PC-3 (cell line): ENCODE measurements around the gene APOL4. TPM values are rescaled to one million over a fixed set of nuclear protein-coding genes. Genes with fewer than 3 reads are reported as not detected.
"Not testable (repeated sequence)": the region's sequence is repeated elsewhere in the genome, so short reads cannot be mapped to it uniquely, and the experiment has no call there.

ENCODE experiments used
- ATAC-seq: fragments of 200-7000 bp; cut with Tn5 transposase; 2 replicates; pipeline ENCODE4 v1.9.1; 2020; ENCODE audit warnings: mild to moderate bottlenecking, moderate library complexity
- BruUV-seq: library from RNA; stranded (reverse); fragments of 400-500 nt; replicated peaks from 2 replicates; lab custom pipeline; 2021; lab: Mats Ljungman, UMichigan
- CTCF ChIA-PET: fragments of 300-600 bp; sonication (Branson Sonifier 250); formaldehyde crosslinking; loops from one replicate; lab custom pipeline; 2022; ENCODE audit warnings: antibody characterized with exemption; lab: Charles Lee
- POLR2A ChIA-PET: fragments of 300-600 bp; sonication (Branson Sonifier 250); formaldehyde crosslinking; loops from one replicate; lab custom pipeline; 2022; ENCODE audit warnings: antibody characterized with exemption; ENCODE audit not compliant: unreplicated experiment; lab: Charles Lee
- DNase-seq: peaks from one replicate; pipeline ENCODE4 v3.0.0-alpha.2; 2015
- H2AFZ ChIP-seq: fragments of 300-600 bp; sonication (generic); 2 replicates; pipeline ENCODE4 v1.6.0; 2016; ENCODE audit warnings: antibody characterized with exemption, low read length
- H3F3A ChIP-seq: fragments of 300-600 bp; sonication (generic); one replicate; pipeline ENCODE4 v1.6.0; 2017; ENCODE audit warnings: antibody characterized with exemption, low read length, control low read depth, mild to moderate bottlenecking; ENCODE audit not compliant: unreplicated experiment
- H3K27ac ChIP-seq: fragments of 300-600 bp; sonication (generic); 2 replicates; pipeline ENCODE4 v1.5.1; 2016; ENCODE audit warnings: mild to moderate bottlenecking, low read length
- H3K27me3 ChIP-seq: fragments of 300-600 bp; sonication (generic); 2 replicates; pipeline ENCODE4 v1.6.1; 2016; ENCODE audit warnings: low read length, mixed read lengths
- H3K36me3 ChIP-seq: fragments of 300-600 bp; sonication (generic); 2 replicates; pipeline ENCODE4 v1.6.1; 2016; ENCODE audit warnings: low read depth, mixed run types, low read length, mixed read lengths
- H3K4me1 ChIP-seq: fragments of 300-600 bp; sonication (generic); 2 replicates; pipeline ENCODE4 v1.5.1; 2016; ENCODE audit warnings: low read length; ENCODE audit not compliant: insufficient read depth
- H3K4me2 ChIP-seq: fragments of 300-600 bp; sonication (generic); 2 replicates; pipeline ENCODE4 v1.6.0; 2016; ENCODE audit warnings: low read length
- H3K4me3 ChIP-seq: fragments of 300-600 bp; sonication (generic); 2 replicates; pipeline ENCODE4 v1.5.1; 2016; ENCODE audit warnings: mild to moderate bottlenecking, low read length, mixed read lengths
- H3K79me2 ChIP-seq: fragments of 300-600 bp; sonication (generic); 2 replicates; pipeline ENCODE4 v1.6.1; 2017; ENCODE audit warnings: low read length, mixed read lengths
- H3K9ac ChIP-seq: fragments of 300-600 bp; sonication (generic); 2 replicates; pipeline ENCODE4 v1.6.0; 2016; ENCODE audit warnings: mild to moderate bottlenecking, low read length
- H3K9me2 ChIP-seq: fragments of 300-600 bp; sonication (generic); replicated peaks from 2 replicates; pipeline ENCODE4 v1.6.1; 2016; ENCODE audit warnings: mixed run types, low read length, mixed read lengths
- H3K9me3 ChIP-seq: fragments of 300-600 bp; sonication (generic); 2 replicates; pipeline ENCODE4 v1.6.1; 2016; ENCODE audit warnings: low read length, mixed read lengths
- H4K20me1 ChIP-seq: fragments of 300-600 bp; sonication (generic); 2 replicates; pipeline ENCODE4 v1.6.1; 2016; ENCODE audit warnings: low read length, mixed read lengths
- CTCF ChIP-seq: fragments of 300-600 bp; sonication (generic); conservative IDR thresholded peaks from 2 replicates; pipeline ENCODE4 v1.5.1; 2017; ENCODE audit warnings: antibody characterized with exemption, low read depth, mild to moderate bottlenecking, low read length
- EZH2 ChIP-seq: fragments of 300-600 bp; sonication (generic); IDR thresholded peaks from one replicate; pipeline ENCODE4 v1.6.1; 2017; ENCODE audit warnings: antibody characterized with exemption, mild to moderate bottlenecking, low read length; ENCODE audit not compliant: unreplicated experiment
- EZH2phosphoT487 ChIP-seq: fragments of 300-600 bp; sonication (generic); IDR thresholded peaks from 2 replicates; pipeline ENCODE4 v1.6.1; 2018; ENCODE audit warnings: mild to moderate bottlenecking, antibody characterized with exemption, low read length, borderline replicate concordance
- intact Hi-C: fragments of 100-400 bp; cut with micrococcal nuclease; formaldehyde crosslinking; loops from 2 replicates; pipeline ENCODE4 v1.9.0; 2023
- total RNA-seq: library from RNA; depleted of rRNA; stranded (reverse); fragments of >200 nt; gene quantifications from 2 replicates; pipeline ENCODE4 v1.2.3, GENCODE V29; 2014

The APOL4 gene
- total RNA-seq, 1 experiment from 2014 or later: 0.04 TPM

DNA sequence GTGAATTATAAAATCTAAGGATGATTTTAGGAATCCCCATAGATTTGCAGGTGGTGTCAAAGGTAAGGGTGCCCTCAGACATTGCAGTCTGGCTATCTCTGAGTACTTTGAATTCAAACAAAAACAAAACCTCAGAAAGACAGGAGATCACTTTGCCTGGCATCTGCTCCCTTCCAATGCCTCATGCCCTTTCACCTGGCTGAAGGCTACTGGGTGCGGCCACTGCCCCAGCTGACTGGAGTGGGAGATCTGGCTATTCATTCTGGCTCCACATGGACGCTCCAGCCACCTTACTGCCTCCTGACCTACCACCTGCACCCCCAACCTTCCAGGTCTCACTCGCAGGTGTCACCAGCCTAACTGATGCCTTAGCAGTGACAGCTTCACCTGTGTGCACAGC lies 28.0 kb upstream of the APOL4 start:
- H3K4me3 ChIP-seq, H3K36me3 ChIP-seq, H4K20me1 ChIP-seq, H3K9ac ChIP-seq, H3F3A ChIP-seq, H3K4me1 ChIP-seq, H3K27ac ChIP-seq, H3K27me3 ChIP-seq, POLR2A ChIA-PET, ATAC-seq, BruUV-seq, CTCF ChIA-PET, H2AFZ ChIP-seq, DNase-seq, intact Hi-C loops, H3K4me2 ChIP-seq, H3K9me2 ChIP-seq, H3K79me2 ChIP-seq, H3K9me3 ChIP-seq: not testable (repeated sequence)

DNA sequence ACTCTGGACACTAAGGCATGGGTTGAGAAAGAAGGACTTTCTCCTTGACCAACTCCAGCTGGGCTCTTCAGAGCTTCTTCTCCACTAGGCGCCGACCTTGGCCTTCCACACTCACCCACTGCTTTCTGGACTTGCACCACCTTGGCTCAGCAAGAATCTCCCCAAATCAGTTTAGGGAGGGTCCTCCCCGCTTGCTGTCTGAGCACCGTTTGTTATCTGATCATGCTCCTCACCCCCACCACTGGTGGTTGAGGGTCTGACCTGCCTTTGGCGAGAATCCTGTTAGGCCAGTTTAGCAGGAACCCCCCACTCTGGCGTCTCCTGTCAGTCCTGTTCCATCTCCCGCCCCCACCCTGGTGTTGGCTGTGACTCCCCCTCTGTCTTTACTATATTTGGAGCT lies 27.3 kb upstream of the APOL4 start:
- TF ChIP-seq EZH2: no peak
- no peak for TF ChIP-seq CTCF
- no peak for TF ChIP-seq EZH2phosphoT487
- Histone ChIP-seq H3K27me3 (no peaks in the 10 kb centered on the region), H3K79me2 (no peaks in the 10 kb centered on the region), H3F3A (no peaks in the 10 kb centered on the region), H3K4me2 (no peak overlapping the region), H3K4me1 (no peaks in the 10 kb centered on the region), H3K9me3 (no peaks in the 10 kb centered on the region), H3K36me3 (no peaks in the 10 kb centered on the region), H3K27ac (no peak overlapping the region), H3K9ac (no peak overlapping the region), H2AFZ (no peak overlapping the region), H3K4me3 (no peak overlapping the region), H4K20me1 (no peaks in the 10 kb centered on the region), H3K9me2 (no peaks in the 10 kb centered on the region)
- ChIA-PET POLR2A (no interaction called here), CTCF (no interaction called here)
- no peak for ATAC-seq
- DNase-seq: no peak
- BruUV-seq: no TSS peak
- intact Hi-C loops: no loop called here

DNA sequence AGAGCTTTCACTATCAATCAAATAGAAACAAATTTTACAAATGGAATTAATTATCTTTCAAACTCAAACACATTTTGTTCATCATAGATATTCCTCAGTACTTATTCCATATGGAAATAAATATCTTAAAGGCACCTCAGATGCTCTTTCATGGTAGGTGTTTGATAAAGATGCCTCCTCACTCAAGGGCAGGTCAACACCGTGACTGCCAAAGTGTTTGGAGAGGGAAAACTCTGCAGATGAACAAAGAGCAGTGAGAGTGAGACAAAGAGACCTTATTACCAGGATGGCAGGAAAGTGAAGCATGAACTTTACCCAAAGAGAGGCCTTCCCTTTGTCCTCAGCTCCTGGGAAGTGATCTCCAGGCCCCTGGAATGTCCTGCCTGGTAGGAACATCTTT lies 26.8 kb upstream of the APOL4 start:
- intact Hi-C loops, H3K27me3 ChIP-seq, POLR2A ChIA-PET, CTCF ChIA-PET, H3K4me3 ChIP-seq, DNase-seq, H3K79me2 ChIP-seq, ATAC-seq, H2AFZ ChIP-seq, H3K9me2 ChIP-seq, H3F3A ChIP-seq, H3K36me3 ChIP-seq, H3K27ac ChIP-seq, BruUV-seq, H3K4me2 ChIP-seq, H3K4me1 ChIP-seq, H4K20me1 ChIP-seq, H3K9ac ChIP-seq, H3K9me3 ChIP-seq: not testable (repeated sequence)

DNA sequence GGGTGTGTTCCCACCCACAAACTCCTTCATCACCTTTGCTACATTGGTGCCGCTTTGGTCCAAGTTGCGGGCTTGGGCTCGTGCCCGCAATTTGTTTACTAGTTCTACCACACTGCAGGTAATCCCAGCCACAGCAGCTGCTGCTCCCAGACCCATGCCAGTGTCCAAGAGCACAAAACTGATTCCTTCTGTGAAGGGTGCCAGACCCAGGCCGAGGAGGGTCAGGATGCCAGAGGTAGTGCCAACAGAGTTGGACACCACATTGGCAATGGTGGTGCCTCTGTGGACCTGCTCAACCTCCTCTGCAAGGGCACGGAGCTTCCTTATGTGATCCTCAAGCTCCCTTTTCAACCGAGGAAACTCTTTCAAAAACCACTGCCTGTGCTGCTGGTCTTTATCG lies 26.2 kb upstream of the APOL4 start:
- no peaks in the 10 kb centered on the region for H3K4me1 ChIP-seq
- H4K20me1 ChIP-seq: no peaks in the 10 kb centered on the region
- no peak overlapping the region for H3K4me2 ChIP-seq
- no peaks in the 10 kb centered on the region for H3F3A ChIP-seq
- no peaks in the 10 kb centered on the region for H3K27me3 ChIP-seq
- H3K9me3 ChIP-seq: no peaks in the 10 kb centered on the region
- BruUV-seq: no TSS peak
- no peak overlapping the region for H3K27ac ChIP-seq
- ATAC-seq (no peak), DNase-seq (no peak)
- H3K79me2 ChIP-seq: no peaks in the 10 kb centered on the region
- no peak overlapping the region for H2AFZ ChIP-seq
- no peak overlapping the region for H3K9ac ChIP-seq
- no peak for TF ChIP-seq EZH2
- no peak for TF ChIP-seq CTCF
- TF ChIP-seq EZH2phosphoT487: no peak
- no peak overlapping the region for H3K4me3 ChIP-seq
- CTCF ChIA-PET: interaction anchor here (0.7 kb wide), 1 partner anchor 33 kb away, joined by 4 read pairs; no protein-coding TSS in a partner anchor
- intact Hi-C loops: no loop called here
- no peaks in the 10 kb centered on the region for H3K36me3 ChIP-seq
- H3K9me2 ChIP-seq: no peaks in the 10 kb centered on the region
- POLR2A ChIA-PET: no interaction called here
